ENCODE results near the gene PRSS22. TPM values are rescaled to one million over a fixed set of nuclear protein-coding genes. Genes with fewer than 3 reads are reported as not detected.

The PRSS22 gene
- total and polyA plus RNA-seq, 10 of the 15 experiments (the other 5 are each of a cell fraction or from before 2014, with no cell fraction given): not detected

DNA sequence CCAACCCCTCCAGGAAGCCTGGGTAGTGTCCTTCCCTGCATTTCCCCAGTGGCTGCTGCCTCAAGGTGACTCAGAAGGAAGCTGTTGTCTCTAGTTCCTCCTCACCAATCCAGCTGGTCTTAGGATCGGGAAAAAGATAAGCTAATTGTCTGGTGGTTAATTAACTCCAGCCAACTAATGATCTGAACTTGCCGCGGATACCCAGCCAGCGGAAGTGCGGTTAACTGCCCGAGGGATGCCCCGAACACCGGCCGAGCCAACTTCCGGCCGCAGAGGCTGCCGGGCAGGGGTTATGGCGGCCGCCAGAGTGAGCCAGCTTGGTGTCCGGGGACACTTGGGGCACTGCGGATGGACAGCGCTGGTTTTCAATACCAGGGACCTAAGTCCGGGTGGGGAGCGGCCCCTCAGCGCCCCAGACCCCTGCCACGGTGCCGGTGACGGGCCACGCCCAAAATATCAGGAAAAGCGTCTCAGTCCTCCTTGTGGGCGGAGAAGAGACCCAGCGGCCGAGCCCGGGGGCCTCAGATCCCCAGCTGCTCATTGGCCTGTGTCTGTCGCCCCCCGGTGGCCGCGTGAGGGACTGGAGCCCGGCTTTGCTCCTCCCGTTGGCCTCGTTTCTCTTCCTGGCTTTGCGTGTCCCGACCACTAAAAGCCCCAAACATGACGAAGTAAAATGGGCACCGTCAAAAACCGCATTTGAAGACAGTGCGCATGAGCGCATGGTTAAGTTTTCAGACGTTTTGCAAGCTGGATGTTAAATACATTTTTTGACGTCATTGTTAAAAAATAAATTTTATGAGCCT is 10.2 kb upstream of the PRSS22 start (continued):
- TF ChIP-seq, protein P1, sequence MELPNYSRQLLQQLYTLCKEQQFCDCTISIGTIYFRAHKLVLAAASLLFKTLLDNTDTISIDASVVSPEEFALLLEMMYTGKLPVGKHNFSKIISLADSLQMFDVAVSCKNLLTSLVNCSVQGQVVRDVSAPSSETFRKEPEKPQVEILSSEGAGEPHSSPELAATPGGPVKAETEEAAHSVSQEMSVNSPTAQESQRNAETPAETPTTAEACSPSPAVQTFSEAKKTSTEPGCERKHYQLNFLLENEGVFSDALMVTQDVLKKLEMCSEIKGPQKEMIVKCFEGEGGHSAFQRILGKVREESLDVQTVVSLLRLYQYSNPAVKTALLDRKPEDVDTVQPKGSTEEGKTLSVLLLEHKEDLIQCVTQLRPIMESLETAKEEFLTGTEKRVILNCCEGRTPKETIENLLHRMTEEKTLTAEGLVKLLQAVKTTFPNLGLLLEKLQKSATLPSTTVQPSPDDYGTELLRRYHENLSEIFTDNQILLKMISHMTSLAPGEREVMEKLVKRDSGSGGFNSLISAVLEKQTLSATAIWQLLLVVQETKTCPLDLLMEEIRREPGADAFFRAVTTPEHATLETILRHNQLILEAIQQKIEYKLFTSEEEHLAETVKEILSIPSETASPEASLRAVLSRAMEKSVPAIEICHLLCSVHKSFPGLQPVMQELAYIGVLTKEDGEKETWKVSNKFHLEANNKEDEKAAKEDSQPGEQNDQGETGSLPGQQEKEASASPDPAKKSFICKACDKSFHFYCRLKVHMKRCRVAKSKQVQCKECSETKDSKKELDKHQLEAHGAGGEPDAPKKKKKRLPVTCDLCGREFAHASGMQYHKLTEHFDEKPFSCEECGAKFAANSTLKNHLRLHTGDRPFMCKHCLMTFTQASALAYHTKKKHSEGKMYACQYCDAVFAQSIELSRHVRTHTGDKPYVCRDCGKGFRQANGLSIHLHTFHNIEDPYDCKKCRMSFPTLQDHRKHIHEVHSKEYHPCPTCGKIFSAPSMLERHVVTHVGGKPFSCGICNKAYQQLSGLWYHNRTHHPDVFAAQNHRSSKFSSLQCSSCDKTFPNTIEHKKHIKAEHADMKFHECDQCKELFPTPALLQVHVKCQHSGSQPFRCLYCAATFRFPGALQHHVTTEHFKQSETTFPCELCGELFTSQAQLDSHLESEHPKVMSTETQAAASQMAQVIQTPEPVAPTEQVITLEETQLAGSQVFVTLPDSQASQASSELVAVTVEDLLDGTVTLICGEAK (IDR thresholded peaks at IDR 0.05; ENCODE audit: borderline replicate concordance): peak; percentile 92
- TF ChIP-seq RCOR1 (conservative IDR thresholded peaks at IDR 0.05; ENCODE audit: low read depth, low read length): 0 out of 2 replicates have a peak, but pooled peaks have one; percentile 87
- TF ChIP-seq SMC3 (IDR thresholded peaks at IDR 0.05; ENCODE audit: borderline replicate concordance, low read length): peak; percentile 80
- TF ChIP-seq MXI1 (IDR thresholded peaks at IDR 0.05; ENCODE audit: low read depth, low read length): 0 out of 2 replicates have a peak, but pooled peaks have one; percentile 39
- TF ChIP-seq ESRRA (IDR thresholded peaks at IDR 0.05; ENCODE audit: low read length): peak; percentile 72; the same call in 1 of the 2 replicates
- TF ChIP-seq ZNF384 (IDR thresholded peaks at IDR 0.05; ENCODE audit: borderline replicate concordance, low read depth, low read length): no peak
- TF ChIP-seq CBX5 (IDR thresholded peaks at IDR 0.05; ENCODE audit: low read depth): peak; percentile 63; the same call in 1 of the 2 replicates
- TF ChIP-seq EED (IDR thresholded peaks at IDR 0.05; ENCODE audit: low read depth): peak; percentile 39; the same call in 1 of the 2 replicates
- peak; percentile 74 for TF ChIP-seq NBN (IDR thresholded peaks at IDR 0.05)
- peak; percentile 87 for TF ChIP-seq POLR2A (IDR thresholded peaks at IDR 0.05; ENCODE audit: low read depth, low read length)
- TF ChIP-seq, protein P2, sequence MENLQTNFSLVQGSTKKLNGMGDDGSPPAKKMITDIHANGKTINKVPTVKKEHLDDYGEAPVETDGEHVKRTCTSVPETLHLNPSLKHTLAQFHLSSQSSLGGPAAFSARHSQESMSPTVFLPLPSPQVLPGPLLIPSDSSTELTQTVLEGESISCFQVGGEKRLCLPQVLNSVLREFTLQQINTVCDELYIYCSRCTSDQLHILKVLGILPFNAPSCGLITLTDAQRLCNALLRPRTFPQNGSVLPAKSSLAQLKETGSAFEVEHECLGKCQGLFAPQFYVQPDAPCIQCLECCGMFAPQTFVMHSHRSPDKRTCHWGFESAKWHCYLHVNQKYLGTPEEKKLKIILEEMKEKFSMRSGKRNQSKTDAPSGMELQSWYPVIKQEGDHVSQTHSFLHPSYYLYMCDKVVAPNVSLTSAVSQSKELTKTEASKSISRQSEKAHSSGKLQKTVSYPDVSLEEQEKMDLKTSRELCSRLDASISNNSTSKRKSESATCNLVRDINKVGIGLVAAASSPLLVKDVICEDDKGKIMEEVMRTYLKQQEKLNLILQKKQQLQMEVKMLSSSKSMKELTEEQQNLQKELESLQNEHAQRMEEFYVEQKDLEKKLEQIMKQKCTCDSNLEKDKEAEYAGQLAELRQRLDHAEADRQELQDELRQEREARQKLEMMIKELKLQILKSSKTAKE (IDR thresholded peaks at IDR 0.05; ENCODE audit: low read depth, poor library complexity, severe bottlenecking): peak; percentile 20
- TF ChIP-seq, protein P3, sequence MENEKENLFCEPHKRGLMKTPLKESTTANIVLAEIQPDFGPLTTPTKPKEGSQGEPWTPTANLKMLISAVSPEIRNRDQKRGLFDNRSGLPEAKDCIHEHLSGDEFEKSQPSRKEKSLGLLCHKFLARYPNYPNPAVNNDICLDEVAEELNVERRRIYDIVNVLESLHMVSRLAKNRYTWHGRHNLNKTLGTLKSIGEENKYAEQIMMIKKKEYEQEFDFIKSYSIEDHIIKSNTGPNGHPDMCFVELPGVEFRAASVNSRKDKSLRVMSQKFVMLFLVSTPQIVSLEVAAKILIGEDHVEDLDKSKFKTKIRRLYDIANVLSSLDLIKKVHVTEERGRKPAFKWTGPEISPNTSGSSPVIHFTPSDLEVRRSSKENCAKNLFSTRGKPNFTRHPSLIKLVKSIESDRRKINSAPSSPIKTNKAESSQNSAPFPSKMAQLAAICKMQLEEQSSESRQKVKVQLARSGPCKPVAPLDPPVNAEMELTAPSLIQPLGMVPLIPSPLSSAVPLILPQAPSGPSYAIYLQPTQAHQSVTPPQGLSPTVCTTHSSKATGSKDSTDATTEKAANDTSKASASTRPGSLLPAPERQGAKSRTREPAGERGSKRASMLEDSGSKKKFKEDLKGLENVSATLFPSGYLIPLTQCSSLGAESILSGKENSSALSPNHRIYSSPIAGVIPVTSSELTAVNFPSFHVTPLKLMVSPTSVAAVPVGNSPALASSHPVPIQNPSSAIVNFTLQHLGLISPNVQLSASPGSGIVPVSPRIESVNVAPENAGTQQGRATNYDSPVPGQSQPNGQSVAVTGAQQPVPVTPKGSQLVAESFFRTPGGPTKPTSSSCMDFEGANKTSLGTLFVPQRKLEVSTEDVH (IDR thresholded peaks at IDR 0.05; ENCODE audit: low read depth, partially characterized antibody): no peak
- peak; percentile 72 to 83 for TF ChIP-seq IKZF2 (IDR thresholded peaks at IDR 0.05)
- TF ChIP-seq MEF2B (IDR thresholded peaks at IDR 0.05; ENCODE audit: partially characterized antibody, poor library complexity, severe bottlenecking): peak; percentile 52
- peak; percentile 78 for TF ChIP-seq DPF2 (IDR thresholded peaks at IDR 0.05)
- TF ChIP-seq KLF5 (IDR thresholded peaks at IDR 0.05; ENCODE audit: partially characterized antibody): no peak
- TF ChIP-seq, protein P4, sequence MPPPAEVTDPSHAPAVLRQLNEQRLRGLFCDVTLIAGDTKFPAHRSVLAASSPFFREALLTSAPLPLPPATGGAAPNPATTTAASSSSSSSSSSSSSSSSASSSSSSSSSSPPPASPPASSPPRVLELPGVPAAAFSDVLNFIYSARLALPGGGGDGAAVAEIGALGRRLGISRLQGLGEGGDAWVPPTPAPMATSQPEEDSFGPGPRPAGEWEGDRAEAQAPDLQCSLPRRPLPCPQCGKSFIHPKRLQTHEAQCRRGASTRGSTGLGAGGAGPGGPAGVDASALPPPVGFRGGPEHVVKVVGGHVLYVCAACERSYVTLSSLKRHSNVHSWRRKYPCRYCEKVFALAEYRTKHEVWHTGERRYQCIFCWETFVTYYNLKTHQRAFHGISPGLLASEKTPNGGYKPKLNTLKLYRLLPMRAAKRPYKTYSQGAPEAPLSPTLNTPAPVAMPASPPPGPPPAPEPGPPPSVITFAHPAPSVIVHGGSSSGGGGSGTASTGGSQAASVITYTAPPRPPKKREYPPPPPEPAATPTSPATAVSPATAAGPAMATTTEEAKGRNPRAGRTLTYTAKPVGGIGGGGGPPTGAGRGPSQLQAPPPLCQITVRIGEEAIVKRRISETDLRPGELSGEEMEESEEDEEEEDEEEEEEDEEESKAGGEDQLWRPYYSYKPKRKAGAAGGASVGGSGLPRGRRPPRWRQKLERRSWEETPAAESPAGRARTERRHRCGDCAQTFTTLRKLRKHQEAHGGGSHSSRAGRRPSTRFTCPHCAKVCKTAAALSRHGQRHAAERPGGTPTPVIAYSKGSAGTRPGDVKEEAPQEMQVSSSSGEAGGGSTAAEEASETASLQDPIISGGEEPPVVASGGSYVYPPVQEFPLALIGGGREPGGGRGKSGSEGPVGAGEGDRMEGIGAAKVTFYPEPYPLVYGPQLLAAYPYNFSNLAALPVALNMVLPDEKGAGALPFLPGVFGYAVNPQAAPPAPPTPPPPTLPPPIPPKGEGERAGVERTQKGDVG (CRISPR knock-in tag; IDR thresholded peaks at IDR 0.05): no peak

Data from GM12878 (cell line).